ENCODE results near the gene RBM4B. TPM values are rescaled to one million over a fixed set of nuclear protein-coding genes. Genes with fewer than 3 reads are reported as not detected.

RBM4B gene
- total RNA-seq, 2 experiments from 2014 or later = 10.7 to 13.1 TPM

DNA sequence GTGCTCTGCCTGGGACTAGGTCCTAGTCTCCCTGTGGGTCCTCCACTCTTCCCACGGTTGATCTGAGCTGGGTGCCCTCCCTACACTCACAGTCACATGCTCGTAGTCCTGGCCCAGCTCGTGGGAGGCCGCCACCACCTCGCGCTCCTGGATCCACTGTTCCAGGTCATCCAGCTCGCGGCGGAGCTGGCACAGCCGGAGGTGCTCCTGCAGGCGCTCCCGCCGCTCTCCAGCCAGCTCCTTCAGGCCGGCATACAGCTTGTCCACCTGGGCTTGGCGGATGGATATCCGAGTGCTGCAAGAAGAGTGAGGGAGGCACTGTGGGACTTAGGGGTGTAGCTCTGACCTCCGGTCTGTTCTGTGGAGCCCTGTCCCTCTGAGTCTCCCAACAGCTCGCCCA, 14.8 kb upstream of the RBM4B start:
- no peaks in the 10 kb centered on the region for H3K9me3 Mint-ChIP-seq
- ChIA-PET POLR2A (interaction anchor here (0.9 kb wide), 1 partner anchor 150 kb away, joined by 5 read pairs; the partner anchor contains the start of gene RCE1), CTCF (interaction anchor here (1.3 to 5.6 kb wide), 5 partner anchors 14 to 192 kb away, joined by 3 to 60 read pairs (median 8); partner anchors contain the start of gene RBM4B)
- no peak for ATAC-seq
- H3K4me1 Mint-ChIP-seq (ENCODE audit: low read depth) = no peaks in the 10 kb centered on the region
- H3K27ac Mint-ChIP-seq = no peak overlapping the region
- H3K4me3 Mint-ChIP-seq = no peak overlapping the region
- no peaks in the 10 kb centered on the region for H3K27me3 Mint-ChIP-seq
- no peaks in the 10 kb centered on the region for H3K36me3 Mint-ChIP-seq (ENCODE audit: low read depth)
- intact Hi-C loops (cut with micrococcal nuclease) = no loop called here
- TF ChIP-seq, protein P1, sequence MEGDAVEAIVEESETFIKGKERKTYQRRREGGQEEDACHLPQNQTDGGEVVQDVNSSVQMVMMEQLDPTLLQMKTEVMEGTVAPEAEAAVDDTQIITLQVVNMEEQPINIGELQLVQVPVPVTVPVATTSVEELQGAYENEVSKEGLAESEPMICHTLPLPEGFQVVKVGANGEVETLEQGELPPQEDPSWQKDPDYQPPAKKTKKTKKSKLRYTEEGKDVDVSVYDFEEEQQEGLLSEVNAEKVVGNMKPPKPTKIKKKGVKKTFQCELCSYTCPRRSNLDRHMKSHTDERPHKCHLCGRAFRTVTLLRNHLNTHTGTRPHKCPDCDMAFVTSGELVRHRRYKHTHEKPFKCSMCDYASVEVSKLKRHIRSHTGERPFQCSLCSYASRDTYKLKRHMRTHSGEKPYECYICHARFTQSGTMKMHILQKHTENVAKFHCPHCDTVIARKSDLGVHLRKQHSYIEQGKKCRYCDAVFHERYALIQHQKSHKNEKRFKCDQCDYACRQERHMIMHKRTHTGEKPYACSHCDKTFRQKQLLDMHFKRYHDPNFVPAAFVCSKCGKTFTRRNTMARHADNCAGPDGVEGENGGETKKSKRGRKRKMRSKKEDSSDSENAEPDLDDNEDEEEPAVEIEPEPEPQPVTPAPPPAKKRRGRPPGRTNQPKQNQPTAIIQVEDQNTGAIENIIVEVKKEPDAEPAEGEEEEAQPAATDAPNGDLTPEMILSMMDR (IDR thresholded peaks at IDR 0.05) = no peak
- no peak for DNase-seq

DNA sequence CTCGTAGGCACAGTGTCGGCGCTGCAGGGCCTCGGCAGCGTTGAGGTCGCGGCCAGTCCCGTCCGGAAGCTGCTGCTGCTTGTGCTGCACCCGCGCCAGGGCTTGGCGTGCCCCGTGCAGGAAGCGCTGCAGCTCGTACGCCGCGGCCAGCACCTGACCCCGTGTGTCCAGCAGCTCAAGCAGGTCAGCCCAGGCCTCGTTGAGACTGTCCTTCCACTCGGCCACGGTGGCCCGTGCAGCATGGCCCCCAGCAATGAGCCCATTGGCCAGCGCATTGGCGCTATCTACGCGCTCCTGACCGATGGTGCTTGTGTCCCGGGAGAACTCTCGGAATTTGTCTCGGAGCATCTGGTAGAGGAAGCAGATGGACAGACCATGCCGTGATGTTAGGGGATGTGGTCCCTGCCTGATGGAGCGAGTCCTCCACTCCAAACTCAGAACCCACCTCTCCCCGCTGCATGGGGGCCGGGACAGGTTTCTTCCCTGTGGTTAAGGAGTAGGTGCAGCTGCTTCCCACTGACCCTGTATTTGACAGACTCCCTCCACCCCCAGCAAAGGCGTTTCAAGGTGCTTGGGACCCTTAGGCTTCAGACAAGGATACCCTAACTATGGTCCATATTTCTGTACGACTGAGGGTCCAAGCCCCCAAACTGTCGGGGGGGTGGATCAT, 13.8 kb upstream of the RBM4B start:
- DNase-seq (no peak), ATAC-seq (no peak)
- Mint-ChIP-seq H3K27ac (no peak overlapping the region), H3K4me1 (ENCODE audit: low read depth) (no peaks in the 10 kb centered on the region), H3K9me3 (no peaks in the 10 kb centered on the region), H3K27me3 (no peaks in the 10 kb centered on the region), H3K36me3 (ENCODE audit: low read depth) (no peaks in the 10 kb centered on the region), H3K4me3 (no peak overlapping the region)
- TF ChIP-seq, protein P1 (IDR thresholded peaks at IDR 0.05) = no peak
- intact Hi-C loops (cut with micrococcal nuclease) = no loop called here
- ChIA-PET CTCF (interaction anchor here (1.3 to 1.6 kb wide), 2 partner anchors 190 to 193 kb away, joined by 3 to 8 read pairs; no protein-coding TSS in a partner anchor), POLR2A (interaction anchor here (1.2 kb wide), 1 partner anchor 151 kb away, joined by 5 read pairs; the partner anchor contains the start of gene RCE1)

DNA sequence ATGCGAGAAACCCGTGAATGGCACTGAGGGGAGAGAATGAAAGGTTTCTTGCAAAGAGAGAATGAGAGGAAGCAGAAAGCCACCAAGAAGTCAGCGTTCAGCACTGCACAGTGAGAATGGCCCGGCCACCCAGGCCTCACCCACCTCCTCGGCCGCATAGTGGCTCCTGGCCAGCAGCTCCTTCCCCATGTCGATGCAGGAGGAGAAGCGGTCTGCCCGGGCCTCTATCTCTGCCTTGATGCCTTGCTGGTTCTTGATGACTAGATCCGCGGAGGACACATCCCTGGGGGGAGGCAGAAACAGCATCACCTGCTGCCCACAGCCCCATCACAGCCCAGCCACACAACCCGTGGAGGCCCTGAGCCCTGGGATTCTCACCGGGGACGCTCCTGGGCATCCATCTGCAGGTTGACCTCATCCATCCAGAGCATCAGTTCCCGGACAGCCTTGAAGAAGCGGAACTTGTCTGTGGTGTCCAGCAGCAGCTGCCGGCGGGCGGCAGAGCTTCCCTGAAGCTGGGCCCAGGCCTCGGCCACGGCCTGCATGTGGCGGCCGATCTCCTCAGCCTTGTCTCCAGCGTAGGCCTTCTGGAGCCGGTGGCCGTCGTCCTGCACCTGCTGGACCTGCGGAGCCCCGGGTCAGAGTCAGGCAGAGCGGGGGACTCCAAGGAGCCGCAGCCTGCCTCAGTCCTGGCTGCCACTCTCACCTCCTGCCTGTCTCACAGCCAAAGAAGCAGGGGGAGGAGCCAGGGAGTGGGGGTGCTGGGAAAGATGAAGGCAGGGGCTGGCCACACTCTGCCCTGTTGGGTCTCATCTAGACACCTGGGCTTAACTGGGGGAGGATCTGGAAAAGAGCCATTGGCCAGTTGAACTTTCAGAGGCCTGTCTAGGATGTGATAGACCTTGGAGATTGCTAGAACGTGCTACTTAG, 12.2 kb upstream of the RBM4B start:
- H3K27ac Mint-ChIP-seq = no peak overlapping the region
- DNase-seq (no peak), ATAC-seq (no peak)
- no peak overlapping the region for H3K4me3 Mint-ChIP-seq
- POLR2A ChIA-PET = interaction anchor here (0.6 kb wide), 1 partner anchor 32 kb away, joined by 3 read pairs; no protein-coding TSS in a partner anchor
- CTCF ChIA-PET = interaction anchor here (0.7 kb wide), 1 partner anchor 30 kb away, joined by 3 read pairs; no protein-coding TSS in a partner anchor
- intact Hi-C loops (cut with micrococcal nuclease) = no loop called here
- H3K27me3 Mint-ChIP-seq = no peaks in the 10 kb centered on the region
- no peaks in the 10 kb centered on the region for H3K4me1 Mint-ChIP-seq (ENCODE audit: low read depth)
- H3K36me3 Mint-ChIP-seq (ENCODE audit: low read depth) = no peaks in the 10 kb centered on the region
- no peaks in the 10 kb centered on the region for H3K9me3 Mint-ChIP-seq
- TF ChIP-seq, protein P1 (IDR thresholded peaks at IDR 0.05) = no peak

- DNase-seq (no peak), ATAC-seq (no peak)
- TF ChIP-seq, protein P1 (IDR thresholded peaks at IDR 0.05) = no peak
- intact Hi-C loops (cut with micrococcal nuclease) = no loop called here
- H3K27me3 Mint-ChIP-seq = no peaks in the 10 kb centered on the region
- no peaks in the 10 kb centered on the region for H3K36me3 Mint-ChIP-seq (ENCODE audit: low read depth)
- CTCF ChIA-PET = interaction anchor here (1.0 to 1.7 kb wide), 2 partner anchors 10 to 146 kb away, joined by 3 to 7 read pairs; no protein-coding TSS in a partner anchor
- H3K4me3 Mint-ChIP-seq = no peak overlapping the region
- H3K9me3 Mint-ChIP-seq = no peaks in the 10 kb centered on the region
- POLR2A ChIA-PET = interaction anchor here (0.5 to 0.7 kb wide), 2 partner anchors 31 to 70 kb away, joined by 3 read pairs; no protein-coding TSS in a partner anchor
- H3K4me1 Mint-ChIP-seq (ENCODE audit: low read depth) = no peaks in the 10 kb centered on the region
- no peak overlapping the region for H3K27ac Mint-ChIP-seq
Observed at GRCh38 chr11:66688561-66689534, 11.2 kb upstream of the RBM4B start.
